GM21360 (cell line): Measurements from ENCODE around the gene C19orf25.
"Not testable (repeated sequence)": the region's sequence is repeated elsewhere in the genome, so short reads cannot be mapped to it uniquely, and the experiment has no call there.

ENCODE experiments used
- ATAC-seq: cut with Tn5 transposase; IDR thresholded peaks from one replicate; pipeline ENCODE4 v1.9.1; 2021; ENCODE audit warnings: mild to moderate bottlenecking, moderate library complexity; ENCODE audit not compliant: unreplicated experiment

The C19orf25 gene

DNA sequence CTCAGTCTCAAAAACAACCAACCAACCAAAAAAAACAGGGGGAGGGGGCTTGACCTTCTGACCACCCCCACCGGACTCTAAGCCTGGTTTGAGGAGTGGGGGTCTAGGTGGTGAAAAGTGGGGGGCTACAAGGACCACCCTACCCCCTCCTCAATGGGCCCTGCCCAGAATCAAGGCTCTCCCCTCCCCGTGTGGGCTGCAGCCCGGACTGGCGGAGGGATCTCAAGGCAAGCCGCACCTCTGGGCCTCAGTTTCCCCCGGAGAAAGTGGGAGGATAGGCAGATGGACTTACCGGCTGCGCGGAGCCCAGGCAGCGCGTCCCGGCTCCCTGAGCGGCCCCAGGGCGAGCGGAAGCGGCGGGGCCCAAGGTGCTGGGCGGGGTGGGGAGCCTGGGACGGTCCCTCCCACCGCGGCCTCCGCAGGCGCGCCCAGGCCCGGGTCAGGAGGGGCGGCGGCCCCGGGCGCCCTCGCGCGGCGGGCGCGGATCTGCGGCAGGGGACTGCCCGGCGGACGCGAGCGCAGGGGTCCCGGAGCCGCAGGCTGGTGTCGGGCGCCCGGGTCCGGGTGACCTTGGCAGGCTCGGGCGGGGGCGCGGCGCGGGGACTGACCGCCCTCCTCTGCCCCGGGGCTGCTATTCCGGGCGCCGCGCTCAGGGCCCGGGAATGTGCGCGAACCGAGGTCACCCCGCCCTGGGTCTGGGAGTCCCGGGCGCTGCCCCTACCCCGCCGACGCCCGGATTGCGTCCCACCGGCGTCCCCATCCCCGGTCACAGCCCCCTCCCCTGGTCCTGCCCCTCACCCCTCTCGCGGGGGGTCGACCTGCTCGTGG lies 33.9 kb upstream of the C19orf25 start, which contains the start of gene ADAMTSL5:
TSS of gene ADAMTSL5 (minus strand) at position 349 of the 828 bp plus-strand sequence. CDS start 2,076 bp downstream, outside the sequence.
- ATAC-seq: no peak

DNA sequence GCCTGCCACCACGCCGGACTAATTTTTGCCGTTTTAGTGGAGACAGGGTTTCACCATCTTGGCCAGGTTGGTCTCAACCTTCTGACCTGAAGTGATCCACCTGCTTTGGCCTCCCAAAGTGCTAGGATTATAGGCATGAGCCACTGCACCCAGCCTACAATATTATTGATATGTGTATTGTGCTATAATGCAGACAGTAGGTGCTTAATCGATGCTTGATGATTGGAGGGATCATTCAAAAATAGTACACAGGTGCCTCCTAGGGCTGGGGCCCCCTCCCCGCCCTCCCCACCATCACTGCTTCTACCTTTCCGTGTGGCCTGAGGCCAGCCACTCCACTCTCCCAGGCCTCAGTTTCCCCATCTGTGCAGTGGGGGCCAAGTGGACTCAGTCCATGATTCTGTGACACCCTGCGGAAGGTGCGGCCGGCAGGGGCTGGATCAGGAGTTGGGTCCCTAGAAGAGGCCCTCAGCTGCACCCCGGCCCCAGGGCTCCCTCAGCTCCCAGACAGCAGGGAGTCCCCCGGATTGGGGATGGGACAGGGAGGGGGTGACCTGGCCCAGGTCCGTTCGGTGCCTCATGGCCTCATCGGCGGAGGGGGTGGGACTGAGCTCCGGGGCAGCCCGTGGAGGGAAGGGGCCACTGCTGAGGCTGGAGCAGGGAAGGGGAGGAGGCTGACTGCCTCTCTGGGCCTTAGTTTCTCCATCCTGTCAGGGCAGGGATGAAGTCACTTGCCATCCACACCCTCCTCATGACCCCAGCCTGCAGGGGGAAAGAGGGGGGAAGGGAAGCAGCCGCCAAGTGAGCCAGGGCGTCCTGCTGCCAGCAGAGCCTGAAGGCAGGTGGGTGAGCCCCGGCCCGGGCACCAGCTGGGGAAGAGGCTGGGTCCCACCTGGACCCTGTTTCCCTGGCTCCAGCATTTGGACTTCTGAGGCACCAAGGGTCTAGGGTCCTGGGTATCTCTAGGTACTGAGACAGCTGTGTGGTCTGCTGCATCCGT lies 32.6 kb upstream of the C19orf25 start:
- ATAC-seq: no peak

- no peak for ATAC-seq
Measured at GRCh38 chr19:1510807-1511206, 31.8 kb upstream of the C19orf25 start.

- ATAC-seq: no peak
Measured at GRCh38 chr19:1510442-1510806, 31.4 kb upstream of the C19orf25 start.

GRCh38 chr19:1509602-1510441 lies 30.8 kb upstream of the C19orf25 start:
- ATAC-seq: no peak

GRCh38 chr19:1508507-1508856 lies 29.5 kb upstream of the C19orf25 start:
- ATAC-seq: no peak

GRCh38 chr19:1507763-1508506 lies 28.9 kb upstream of the C19orf25 start:
- ATAC-seq: no peak

- ATAC-seq: no peak
Measured at GRCh38 chr19:1507192-1507660, 28.2 kb upstream of the C19orf25 start.

GRCh38 chr19:1505991-1506881 lies 27.2 kb upstream of the C19orf25 start:
- no peak for ATAC-seq

- ATAC-seq: no peak
Measured at GRCh38 chr19:1505012-1505411, 26.0 kb upstream of the C19orf25 start.

GRCh38 chr19:1503925-1504773 lies 25.1 kb upstream of the C19orf25 start:
- ATAC-seq: no peak

DNA sequence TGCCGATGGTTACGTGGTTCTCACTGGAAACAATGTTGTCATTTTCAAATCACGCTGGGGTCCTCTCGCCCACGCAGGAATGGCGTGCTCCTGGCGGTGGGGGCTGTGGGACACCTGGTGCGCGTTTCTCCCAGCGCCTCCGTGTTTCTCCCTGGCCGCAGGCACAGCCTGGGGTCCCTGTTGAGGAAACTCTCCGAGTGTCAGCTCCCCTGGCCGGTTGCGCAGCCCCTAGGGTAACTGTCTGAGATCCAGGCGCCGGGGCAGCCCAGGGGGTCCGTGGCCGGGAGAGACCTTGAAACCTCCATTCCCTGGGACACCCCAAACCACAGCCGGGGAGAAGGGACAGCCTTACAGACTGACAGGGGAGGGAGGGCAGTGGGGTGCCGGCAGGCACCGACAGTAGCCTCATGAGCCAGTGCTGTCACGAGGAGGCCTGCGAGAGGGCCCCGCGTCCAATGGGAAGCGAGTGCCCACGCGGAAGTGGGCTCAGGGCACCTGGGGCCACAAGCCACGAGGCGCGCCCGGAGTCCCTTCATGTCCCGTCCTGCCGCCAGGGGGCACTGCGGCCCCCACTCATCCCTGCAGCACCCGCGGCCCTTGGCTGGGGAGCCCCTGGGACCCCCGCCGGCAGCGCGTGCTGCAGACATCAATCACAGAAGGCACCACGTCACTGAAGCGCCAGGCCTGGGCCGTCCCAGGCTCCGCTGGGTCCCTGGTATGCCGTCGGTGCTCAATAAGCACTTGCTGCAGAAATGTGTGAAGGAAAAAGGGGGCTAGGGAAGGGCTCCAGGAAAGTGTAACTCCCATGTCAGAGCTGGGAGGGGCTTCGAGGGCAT lies 24.3 kb upstream of the C19orf25 start:
- no peak for ATAC-seq

DNA sequence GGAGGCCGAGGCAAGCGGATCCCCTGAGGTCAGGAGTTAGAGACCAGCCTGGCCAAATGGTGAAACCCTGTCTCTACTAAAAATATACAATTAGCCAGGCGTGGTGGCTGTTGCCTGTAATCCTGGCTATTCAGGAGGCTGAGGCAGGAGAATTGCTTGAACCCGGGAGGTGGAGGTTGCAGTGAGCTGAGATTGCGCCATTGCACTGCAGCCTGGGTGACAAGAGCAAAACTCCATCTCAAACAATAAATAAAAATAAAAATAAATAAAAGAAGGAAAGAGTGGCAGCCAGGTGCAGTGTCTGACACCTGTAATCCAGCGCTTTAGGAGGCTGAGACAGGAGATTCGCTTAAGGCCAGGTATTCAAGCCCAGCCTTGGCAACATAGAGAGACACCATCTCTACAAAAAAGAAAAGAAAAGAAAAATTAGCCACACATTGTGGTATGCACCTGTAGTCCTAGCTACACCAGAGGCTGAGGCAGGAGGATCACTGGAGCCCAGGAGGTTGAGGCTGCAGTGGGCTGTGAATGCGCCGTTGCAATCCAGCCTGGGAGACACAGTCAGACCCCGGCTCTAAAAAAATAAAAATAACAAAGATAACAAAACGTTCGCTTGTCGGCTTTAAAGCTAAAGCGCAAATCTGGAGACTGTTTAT lies 23.5 kb upstream of the C19orf25 start:
- ATAC-seq: no peak

GRCh38 chr19:1501200-1501595 lies 22.2 kb upstream of the C19orf25 start:
- ATAC-seq: no peak

DNA sequence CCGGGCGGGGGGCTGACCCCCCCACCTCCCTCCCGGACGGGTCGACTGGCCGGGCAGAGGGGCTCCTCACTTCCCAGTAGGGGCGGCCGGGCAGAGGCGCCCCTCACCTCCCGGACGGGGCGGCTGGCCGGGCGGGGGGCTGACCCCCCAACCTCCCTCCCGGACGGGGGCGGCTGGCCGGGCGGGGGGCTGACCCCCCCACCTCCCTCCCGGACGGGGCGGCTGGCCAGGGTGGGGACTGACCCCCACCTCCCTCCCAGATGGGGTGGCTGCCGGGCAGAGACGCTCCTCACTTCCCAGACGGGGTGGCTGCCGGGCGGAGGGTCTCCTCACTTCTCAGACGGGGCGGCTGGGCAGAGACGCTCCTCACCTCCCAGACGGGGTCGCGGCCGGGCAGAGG lies 20.2 kb upstream of the C19orf25 start:
- not testable (repeated sequence) for ATAC-seq

DNA sequence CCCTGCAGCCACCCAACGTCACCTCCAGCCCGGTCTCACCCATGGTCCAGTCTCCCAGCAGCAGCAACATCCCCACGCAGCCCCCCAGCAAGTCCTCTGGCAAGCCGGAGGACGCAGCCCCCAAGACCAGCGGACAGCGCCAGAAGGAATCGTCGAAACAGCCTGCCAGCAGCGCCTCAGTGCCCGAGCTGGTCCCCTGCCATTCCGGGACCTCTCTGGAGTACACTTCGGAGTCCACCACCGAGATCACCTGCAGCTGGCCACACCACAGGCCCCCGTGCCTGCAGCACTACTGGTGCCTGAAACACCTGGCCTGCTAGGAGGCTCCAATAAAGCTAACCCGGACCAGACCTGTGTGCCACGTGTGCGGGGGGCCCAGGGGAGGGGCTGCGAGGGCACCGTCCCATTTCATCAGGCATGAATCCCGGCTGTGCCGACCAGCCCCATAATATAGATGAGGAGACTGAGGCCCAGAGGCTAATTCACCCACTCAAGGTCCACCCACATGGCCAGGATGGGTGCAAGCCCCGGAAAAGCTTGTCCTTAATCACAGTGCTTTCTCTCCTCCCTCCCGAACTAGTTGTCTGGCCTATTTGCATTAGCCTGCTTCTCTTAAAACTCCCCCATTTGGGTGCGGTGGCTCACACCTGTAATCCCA lies 18.7 kb upstream of the C19orf25 start:
- ATAC-seq: no peak
